Choroid plexus epithelial cell (primary cell): ENCODE measurements around the gene DIPK1A.

Experiments
- DNase-seq: peaks from one replicate; pipeline ENCODE4 v3.0.0-alpha.2; 2010; ENCODE audit warnings: low read depth
- H3K4me3 ChIP-seq: 2 replicates; pipeline ENCODE4 v1.5.1; 2011; ENCODE audit warnings: low read depth, mild to moderate bottlenecking, control low read depth, low read length, moderate library complexity
- TF ChIP-seq, protein P1 (sequence below): conservative IDR thresholded peaks from 2 replicates; pipeline ENCODE4 v1.5.1; 2011; ENCODE audit warnings: low read depth, mild to moderate bottlenecking, control low read depth, inconsistent platforms, low read length, moderate library complexity

The DIPK1A gene

DNA sequence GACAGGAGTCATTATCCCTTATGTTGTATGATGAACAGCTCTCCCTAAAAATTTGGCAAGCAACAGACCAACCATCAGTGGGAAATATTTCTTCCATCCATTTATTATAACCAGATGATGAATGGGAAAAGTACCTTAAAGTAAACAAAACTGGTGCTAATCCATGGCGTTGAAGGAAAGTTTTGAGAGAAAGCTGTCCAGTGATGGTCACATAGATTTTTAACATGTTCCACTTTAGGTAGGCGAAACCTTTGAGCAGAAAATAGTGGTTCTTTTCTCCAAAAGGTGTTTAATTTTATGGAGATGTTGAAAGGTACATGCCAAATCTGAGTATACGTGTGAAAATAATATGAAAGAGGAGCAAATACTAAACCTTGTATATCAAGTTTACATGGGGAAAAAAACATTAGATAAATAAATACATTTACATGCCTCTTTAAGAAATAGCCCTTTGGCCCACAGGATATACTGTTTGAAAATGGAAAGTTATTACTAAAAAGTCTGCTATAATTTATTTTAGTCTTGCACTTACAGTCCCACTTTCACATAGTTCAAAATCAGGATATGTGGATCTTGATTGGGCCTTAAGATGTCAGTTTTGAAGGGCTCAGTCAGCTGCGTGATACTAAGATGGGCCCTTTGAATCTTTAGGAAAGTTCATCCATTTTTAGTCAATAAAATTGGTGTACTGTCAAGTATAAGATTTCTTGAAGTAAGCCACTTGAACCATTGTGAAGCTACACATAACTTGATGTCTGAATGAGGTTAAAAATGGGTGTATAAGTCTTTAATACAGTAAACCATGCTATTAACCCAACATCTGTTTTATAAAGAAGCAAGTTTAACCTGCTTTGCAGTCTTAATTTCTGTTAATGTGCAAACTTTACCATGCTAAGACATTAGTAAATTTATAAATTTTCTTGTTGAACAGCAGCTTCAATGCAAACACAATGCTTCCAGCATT is 118.9 kb downstream of the DIPK1A start:
- TF ChIP-seq, protein P1, sequence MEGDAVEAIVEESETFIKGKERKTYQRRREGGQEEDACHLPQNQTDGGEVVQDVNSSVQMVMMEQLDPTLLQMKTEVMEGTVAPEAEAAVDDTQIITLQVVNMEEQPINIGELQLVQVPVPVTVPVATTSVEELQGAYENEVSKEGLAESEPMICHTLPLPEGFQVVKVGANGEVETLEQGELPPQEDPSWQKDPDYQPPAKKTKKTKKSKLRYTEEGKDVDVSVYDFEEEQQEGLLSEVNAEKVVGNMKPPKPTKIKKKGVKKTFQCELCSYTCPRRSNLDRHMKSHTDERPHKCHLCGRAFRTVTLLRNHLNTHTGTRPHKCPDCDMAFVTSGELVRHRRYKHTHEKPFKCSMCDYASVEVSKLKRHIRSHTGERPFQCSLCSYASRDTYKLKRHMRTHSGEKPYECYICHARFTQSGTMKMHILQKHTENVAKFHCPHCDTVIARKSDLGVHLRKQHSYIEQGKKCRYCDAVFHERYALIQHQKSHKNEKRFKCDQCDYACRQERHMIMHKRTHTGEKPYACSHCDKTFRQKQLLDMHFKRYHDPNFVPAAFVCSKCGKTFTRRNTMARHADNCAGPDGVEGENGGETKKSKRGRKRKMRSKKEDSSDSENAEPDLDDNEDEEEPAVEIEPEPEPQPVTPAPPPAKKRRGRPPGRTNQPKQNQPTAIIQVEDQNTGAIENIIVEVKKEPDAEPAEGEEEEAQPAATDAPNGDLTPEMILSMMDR = no peak
- no peak for DNase-seq
- H3K4me3 ChIP-seq = no peak overlapping the region

DNA sequence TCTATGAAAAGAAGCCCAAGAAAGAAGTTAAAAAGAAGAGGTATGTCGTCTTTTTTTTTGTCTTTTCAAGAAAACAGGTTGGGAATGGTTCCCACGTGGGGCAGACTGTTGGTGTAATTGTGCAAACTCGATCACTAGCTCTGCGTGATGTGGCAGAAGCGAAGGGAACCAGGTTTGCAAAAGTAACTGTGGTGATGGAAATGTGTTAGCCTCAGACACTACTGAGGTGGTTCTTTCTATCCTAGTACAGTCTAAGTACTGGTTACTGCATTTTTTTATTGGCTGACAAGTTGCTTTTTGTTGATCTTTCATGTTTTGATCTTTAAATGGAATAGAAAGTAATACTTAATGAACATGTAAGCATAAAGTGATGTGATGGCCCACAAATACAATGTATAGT is 120.7 kb downstream of the DIPK1A start:
- DNase-seq = no peak
- TF ChIP-seq, protein P1 = no peak
- no peak overlapping the region for H3K4me3 ChIP-seq

DNA sequence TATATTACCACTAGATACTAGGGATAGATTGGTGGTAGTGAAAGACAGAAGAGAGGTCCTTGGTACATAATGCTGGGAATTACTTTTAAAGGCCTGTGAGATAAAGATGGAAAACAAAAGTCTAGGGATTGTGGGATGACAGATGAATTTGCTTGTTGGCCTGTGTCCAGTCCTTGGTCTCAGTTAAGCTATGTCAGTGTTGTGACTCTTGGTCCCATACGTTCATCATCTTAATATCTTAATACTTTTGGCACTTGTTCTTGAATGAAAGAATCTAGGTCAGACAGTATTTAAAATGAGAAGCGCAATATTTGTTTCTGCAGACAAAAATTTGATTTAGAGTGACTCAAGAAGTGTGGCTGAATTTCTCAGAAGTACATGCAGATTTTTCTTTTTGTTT is 121.8 kb downstream of the DIPK1A start:
- DNase-seq = no peak
- TF ChIP-seq, protein P1 = no peak
- no peak overlapping the region for H3K4me3 ChIP-seq

DNA sequence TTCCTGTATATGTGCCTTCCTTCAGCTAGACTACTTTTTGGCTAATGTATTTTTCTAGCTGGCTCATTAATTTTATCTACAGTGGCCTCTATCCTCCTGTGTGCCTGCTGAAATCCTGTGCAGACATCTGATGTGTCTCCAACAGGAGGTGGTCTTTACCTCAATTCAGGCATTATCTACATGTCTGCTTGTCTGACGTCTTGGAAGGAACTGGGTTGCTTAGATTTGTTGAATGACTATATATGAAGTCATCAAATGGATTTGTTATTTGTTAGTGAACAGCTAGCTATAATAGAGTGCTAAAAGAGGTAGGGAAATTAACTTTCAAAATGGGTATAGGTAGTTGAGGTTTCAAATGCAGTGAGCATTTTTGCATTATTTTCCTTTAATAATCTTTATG is 122.7 kb downstream of the DIPK1A start:
- TF ChIP-seq, protein P1 = no peak
- no peak for DNase-seq
- H3K4me3 ChIP-seq = no peak overlapping the region

DNA sequence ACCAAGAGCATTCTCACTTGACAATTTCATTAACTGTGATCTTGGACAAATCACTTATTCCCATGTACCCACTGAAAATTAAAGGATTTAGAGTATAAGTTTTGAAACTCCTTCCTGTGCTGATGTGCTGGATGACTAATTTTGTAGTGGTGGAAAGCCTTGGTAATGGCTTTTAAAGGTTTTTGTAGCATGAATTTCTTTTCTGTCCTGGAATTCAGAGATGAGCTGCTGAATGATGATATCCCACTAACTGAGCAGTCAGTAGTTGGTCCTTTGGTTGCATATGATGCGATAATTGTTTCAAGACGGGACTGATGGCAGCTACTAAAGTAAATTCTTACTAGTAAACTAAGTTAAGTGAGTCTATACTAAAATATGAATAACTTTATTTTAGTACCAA is 124.2 kb downstream of the DIPK1A start:
- no peak overlapping the region for H3K4me3 ChIP-seq
- TF ChIP-seq, protein P1 = no peak
- DNase-seq = no peak

DNA sequence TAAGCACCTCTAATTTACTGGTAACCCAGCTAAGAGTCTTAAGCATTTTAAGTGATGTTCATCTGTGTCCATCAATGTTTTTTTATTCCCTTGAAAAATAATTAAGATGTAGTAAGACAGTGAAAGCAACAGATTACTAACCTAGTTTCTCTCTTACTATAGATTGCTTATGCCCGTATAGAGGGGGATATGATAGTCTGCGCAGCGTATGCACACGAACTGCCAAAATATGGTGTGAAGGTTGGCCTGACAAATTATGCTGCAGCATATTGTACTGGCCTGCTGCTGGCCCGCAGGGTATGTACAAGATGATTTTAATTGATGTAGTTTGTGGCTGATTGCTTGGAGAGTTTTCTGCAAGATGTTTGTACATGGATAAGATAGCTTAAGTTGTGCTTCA is 126.6 kb downstream of the DIPK1A start:
- H3K4me3 ChIP-seq = no peak overlapping the region
- DNase-seq = no peak

More for the DNA sequence above, 126.6 kb downstream of the DIPK1A start:
- TF ChIP-seq, protein P1 = no peak
